Stomach (tissue), 9 donors: Measurements from ENCODE around the gene PMFBP1. TPM values are rescaled to one million over a fixed set of nuclear protein-coding genes. Genes with fewer than 3 reads are reported as not detected.

Source experiments
- DNase-seq, 2 donors: peaks; one replicate each; pipeline versions ENCODE4 v3.0.0 to v3.0.0-alpha.2; 2013 to 2019
- H3K27ac ChIP-seq, 5 donors: fragments of 200-600 bp in 4 of 5; sonication (generic) in 4 of 5; one replicate each; pipeline ENCODE4 v1.5.1; 2013 to 2019; ENCODE audit warnings: mild to moderate bottlenecking in 1 of 5, moderate library complexity in 1 of 5
- H3K27me3 ChIP-seq, 3 donors: fragments of 200-600 bp; sonication (generic); one replicate each; pipeline ENCODE4 v1.5.1; 2017 to 2019; ENCODE audit warnings: mixed run types in 1 of 3
- H3K36me3 ChIP-seq, 4 donors: fragments of 200-600 bp; sonication (generic); 1 replicate in 3 of 4; 2 replicates in 1 of 4; pipeline ENCODE4 v1.5.1; 2016 to 2019
- H3K4me1 ChIP-seq, 4 donors: fragments of 200-600 bp; sonication (generic); one replicate each; pipeline ENCODE4 v1.5.1; 2016 to 2019
- H3K4me3 ChIP-seq, 4 donors: fragments of 200-600 bp; sonication (generic) in 3 of 4; one replicate each; pipeline ENCODE4 v1.5.1; 2016 to 2019; ENCODE audit warnings: mild to moderate bottlenecking in 1 of 4
- H3K9me3 ChIP-seq, 4 donors: fragments of 200-600 bp; sonication (generic); one replicate each; pipeline ENCODE4 v1.5.1; 2016 to 2019
- CTCF ChIP-seq, 7 experiments: fragments of 450-650 bp in 4 of 7; fragments of 200-600 bp in 3 of 7; sonication (generic) in 3 of 7; IDR thresholded peaks; one replicate each; pipeline ENCODE4 v1.5.1; 2016 to 2019; ENCODE audit warnings: antibody characterized with exemption in 7 of 7, control low read depth in 2 of 7, mild to moderate bottlenecking in 1 of 7
- EP300 ChIP-seq: sonication (generic); formaldehyde crosslinking; IDR thresholded peaks from one replicate; pipeline ENCODE4 v1.6.1; 2017; ENCODE audit warnings: antibody characterized with exemption
- POLR2A ChIP-seq, 4 donors: fragments of 450-650 bp; IDR thresholded peaks; one replicate each; pipeline ENCODE4 v1.6.1; 2016; ENCODE audit warnings: antibody characterized with exemption in 4 of 4, control low read depth in 2 of 4, mild to moderate bottlenecking in 1 of 4, moderate library complexity in 1 of 4
- POLR2AphosphoS5 ChIP-seq, 3 donors: sonication (generic); formaldehyde crosslinking; IDR thresholded peaks; one replicate each; pipeline ENCODE4 v1.6.1; 2016; ENCODE audit warnings: antibody characterized with exemption in 3 of 3
- WGBS, 5 donors: extraction: QIAGEN DNeasy Blood & Tissue Kit in 3 of 5; methylation state at CpG; one replicate each; pipeline versions ENCODE4 v1.1.5 to v1.1.7; 2013 to 2018; 5-methylcytosine and 5-hydroxymethylcytosine counted together
- intact Hi-C: fragments of 100-400 bp; cut with DNase I; formaldehyde crosslinking; loops from one replicate; pipeline ENCODE4 v1.15.1; 2023; ENCODE audit warnings: low total_unique reads
- polyA plus RNA-seq, 3 donors: library from polyadenylated mRNA; stranded (reverse); fragments of 200-250 nt; gene quantifications; one replicate each; pipeline ENCODE4 v1.2.3, GENCODE V29; 2013
- total RNA-seq, 5 donors: library from RNA; depleted of rRNA; stranded (reverse); fragments of >200 nt; gene quantifications; one replicate each; pipeline versions ENCODE4 v1.1.0 to v1.2.3, GENCODE V29; 2014 to 2016
- donor health status: healthy with polysubstance abuse.
- donor health status: Bipolar disorder and iron deficiency.
- donor health status: healthy.

Gene PMFBP1
- total and polyA plus RNA-seq, 8 donors = 0.29 to 9.8 (median 0.92) TPM; not detected in 1

GRCh38 chr16:72159386-72159785 lies 12.6 kb downstream of the PMFBP1 start:
- WGBS, 5 donors = 24 to 36% (median 33%) methylated on average over 2 of the region's 2 CpGs

GRCh38 chr16:72149676-72150464 lies 22.1 kb downstream of the PMFBP1 start:
- intact Hi-C loops = no loop called here
- WGBS, 5 donors = 76 to 84% (median 79%) methylated on average over 8 of the region's 8 CpGs

More at GRCh38 chr16:72159386-72159785, 12.6 kb downstream of the PMFBP1 start:
- intact Hi-C loops = no loop called here
- H3K9me3 ChIP-seq = no peaks in the 10 kb centered on the region
- no peak for TF ChIP-seq CTCF (IDR thresholded peaks at IDR 0.05)
- TF ChIP-seq EP300 = no peak
- no peak for TF ChIP-seq POLR2A (IDR thresholded peaks at IDR 0.05)
- no peak for TF ChIP-seq POLR2AphosphoS5 (IDR thresholded peaks at IDR 0.05)
- H3K4me3 ChIP-seq = no peak overlapping the region
- no peak overlapping the region for H3K27ac ChIP-seq
- peaks cover 0 to 3% (median 0%) of the 10 kb centered on the region in 4 donors for H3K4me1 ChIP-seq
- peak in 1 of 2 donors; percentile 30 for DNase-seq
- H3K36me3 ChIP-seq = no peaks in the 10 kb centered on the region
- no peaks in the 10 kb centered on the region for H3K27me3 ChIP-seq

GRCh38 chr16:72142476-72142875 lies 29.5 kb downstream of the PMFBP1 start:
- 63 to 82% (median 75%) methylated on average over 1 of the region's 1 CpG for WGBS, 5 donors
- no peaks in the 10 kb centered on the region for H3K9me3 ChIP-seq
- H3K36me3 ChIP-seq = no peaks in the 10 kb centered on the region
- DNase-seq = no peak
- H3K27me3 ChIP-seq = no peaks in the 10 kb centered on the region
- H3K4me3 ChIP-seq = no peak overlapping the region
- H3K4me1 ChIP-seq = no peaks in the 10 kb centered on the region
- intact Hi-C loops = no loop called here
- no peak for TF ChIP-seq POLR2AphosphoS5 (IDR thresholded peaks at IDR 0.05)
- TF ChIP-seq CTCF (IDR thresholded peaks at IDR 0.05) = no peak
- no peak for TF ChIP-seq POLR2A (IDR thresholded peaks at IDR 0.05)
- TF ChIP-seq EP300 = no peak
- H3K27ac ChIP-seq = no peak overlapping the region

More at GRCh38 chr16:72149676-72150464, 22.1 kb downstream of the PMFBP1 start:
- no peaks in the 10 kb centered on the region for H3K27me3 ChIP-seq
- H3K36me3 ChIP-seq = no peaks in the 10 kb centered on the region
- no peak for DNase-seq
- no peak overlapping the region for H3K27ac ChIP-seq
- H3K4me1 ChIP-seq = no peaks in the 10 kb centered on the region
- no peak for TF ChIP-seq POLR2A (IDR thresholded peaks at IDR 0.05)
- TF ChIP-seq EP300 = no peak
- no peak for TF ChIP-seq CTCF (IDR thresholded peaks at IDR 0.05)
- TF ChIP-seq POLR2AphosphoS5 (IDR thresholded peaks at IDR 0.05) = no peak
- no peak overlapping the region for H3K4me3 ChIP-seq
- H3K9me3 ChIP-seq = no peaks in the 10 kb centered on the region

- WGBS, 5 donors = 95 to 100% (median 98%) methylated on average over 2 of the region's 2 CpGs
- H3K27ac ChIP-seq = no peak overlapping the region
- TF ChIP-seq CTCF (IDR thresholded peaks at IDR 0.05) (no peak), POLR2AphosphoS5 (IDR thresholded peaks at IDR 0.05) (no peak), EP300 (no peak), POLR2A (IDR thresholded peaks at IDR 0.05) (no peak)
- DNase-seq = no peak
- H3K4me1 ChIP-seq = no peaks in the 10 kb centered on the region
- H3K27me3 ChIP-seq = no peaks in the 10 kb centered on the region
- H3K36me3 ChIP-seq = no peaks in the 10 kb centered on the region
- H3K9me3 ChIP-seq = no peaks in the 10 kb centered on the region
- intact Hi-C loops = no loop called here
- no peak overlapping the region for H3K4me3 ChIP-seq
Measured at GRCh38 chr16:72139908-72140307, 32.0 kb downstream of the PMFBP1 start.
